GM12878 (cell line): ENCODE results near the gene THOC5. TPM values are rescaled to one million over a fixed set of nuclear protein-coding genes. Genes with fewer than 3 reads are reported as not detected.

Source experiments
- ATAC-seq: fragments of 200-7000 bp; cut with Tn5 transposase; 3 replicates; pipeline ENCODE4 v1.9.1; 2020; ENCODE audit warnings: mild to moderate bottlenecking, moderate library complexity
- BruUV-seq: library from RNA; stranded (reverse); fragments of 400-500 nt; replicated peaks from 2 replicates; lab custom pipeline; 2021; lab: Mats Ljungman, UMichigan
- CTCF ChIA-PET: fragments of 300-600 bp; sonication (Branson Sonifier 250); formaldehyde crosslinking; extraction: SDS; loops from one replicate; lab custom pipeline; 2021; ENCODE audit warnings: inconsistent platforms; lab: Yijun Ruan, JAX
- POLR2A ChIA-PET: fragments of 350-600 bp; formaldehyde crosslinking; extraction: SDS; loops from one replicate; lab custom pipeline; 2021; ENCODE audit warnings: inconsistent platforms; lab: Charles Lee
- RAD21 ChIA-PET: fragments of 300-600 bp; sonication (Branson Sonifier 250); formaldehyde crosslinking; loops from one replicate; lab custom pipeline; 2023; ENCODE audit warnings: antibody characterized with exemption; ENCODE audit not compliant: unreplicated experiment; lab: Charles Lee
- SMC1A ChIA-PET: fragments of 300-600 bp; sonication (Branson Sonifier 250); formaldehyde crosslinking; loops from one replicate; lab custom pipeline; 2023; ENCODE audit not compliant: unreplicated experiment, uncharacterized antibody; lab: Charles Lee
- DNase-seq: peaks from one replicate; pipeline ENCODE4 v3.0.0-alpha.2; 2011; ENCODE audit warnings: low read depth, low spot score
- FAIRE-seq: peaks from 3 replicates; lab custom pipeline; 2011; peaks lifted over from hg19 to GRCh38; lab: Jason Lieb, UNC
- H2AFZ ChIP-seq: 2 replicates; pipeline ENCODE4 v1.6.0; 2011; ENCODE audit warnings: low read depth, low read length, control low read depth; ENCODE audit not compliant: control insufficient read depth
- H3K27ac ChIP-seq: 2 replicates; pipeline ENCODE4 v1.5.1; 2011; ENCODE audit warnings: control low read depth; ENCODE audit not compliant: control insufficient read depth, insufficient read depth
- H3K27me3 ChIP-seq, 2 experiments: replicated peaks in 1 of 2; 2 replicates each; pipeline versions ENCODE4 v1.6.0 to v1.6.1; 2011; ENCODE audit warnings: low read length in 1 of 2; ENCODE audit not compliant: control insufficient read depth in 2 of 2, insufficient read depth in 2 of 2
- H3K36me3 ChIP-seq, 2 experiments: 2 replicates each; pipeline ENCODE4 v1.5.1; 2011; ENCODE audit warnings: low read length in 1 of 2; ENCODE audit not compliant: control insufficient read depth in 2 of 2, insufficient read depth in 2 of 2
- H3K4me1 ChIP-seq: 2 replicates; pipeline ENCODE4 v1.6.1; 2011; ENCODE audit warnings: mild to moderate bottlenecking, low read length, moderate library complexity, mixed read lengths; ENCODE audit not compliant: control insufficient read depth, insufficient read depth
- H3K4me2 ChIP-seq: 2 replicates; pipeline ENCODE4 v1.6.0; 2011; ENCODE audit warnings: control low read depth; ENCODE audit not compliant: control insufficient read depth, insufficient read depth
- H3K4me3 ChIP-seq: fragments of 200-600 bp; sonication (generic); 2 replicates; pipeline ENCODE4 v1.5.1; 2016
- H3K79me2 ChIP-seq: 2 replicates; pipeline ENCODE4 v1.6.0; 2011; ENCODE audit warnings: low read length; ENCODE audit not compliant: control insufficient read depth, insufficient read depth
- H3K9ac ChIP-seq: 2 replicates; pipeline ENCODE4 v1.8.0; 2011; ENCODE audit warnings: low read length, control low read depth, mixed read lengths; ENCODE audit not compliant: control insufficient read depth, insufficient read depth
- H3K9me3 ChIP-seq: replicated peaks from 3 replicates; pipeline ENCODE4 v1.5.1; 2011; ENCODE audit warnings: mild to moderate bottlenecking, low read length; ENCODE audit not compliant: control insufficient read depth, insufficient read depth
- H4K20me1 ChIP-seq: 2 replicates; pipeline ENCODE4 v1.6.0; 2011; ENCODE audit not compliant: control insufficient read depth, insufficient read depth
- CHD1 ChIP-seq: IDR thresholded peaks from 2 replicates; pipeline ENCODE4 v1.6.1; 2012; ENCODE audit warnings: low read depth, low read length, improper control_type of control experiment
- SIX5 ChIP-seq: IDR thresholded peaks from 2 replicates; pipeline ENCODE4 v1.6.1; 2011; ENCODE audit warnings: mild to moderate bottlenecking, low read depth, low read length, moderate library complexity; ENCODE audit not compliant: severe bottlenecking
- SMC3 ChIP-seq: IDR thresholded peaks from 2 replicates; pipeline ENCODE4 v1.6.1; 2011; ENCODE audit warnings: low read length, improper control_type of control experiment, borderline replicate concordance
- TCF12 ChIP-seq: IDR thresholded peaks from 2 replicates; pipeline ENCODE4 v1.6.1; 2011; ENCODE audit warnings: low read depth, mild to moderate bottlenecking, low read length
- YY1 ChIP-seq: IDR thresholded peaks from 2 replicates; pipeline ENCODE4 v1.6.1; 2011; ENCODE audit warnings: low read depth, mild to moderate bottlenecking, low read length
- ZNF274 ChIP-seq: IDR thresholded peaks from one replicate; pipeline ENCODE4 v1.8.0; 2011; ENCODE audit not compliant: insufficient read length, insufficient read depth
- ZSCAN29 ChIP-seq: fragments of 450-650 bp; IDR thresholded peaks from 2 replicates; pipeline ENCODE4 v1.6.1; 2017; ENCODE audit warnings: mild to moderate bottlenecking, moderate library complexity
- WGBS: methylation state at CpG from one replicate; pipeline ENCODE4 v1.1.6; 2016; ENCODE audit warnings: low lambda C conversion rate; ENCODE audit not compliant: insufficient replicate concordance, insufficient coverage; ENCODE audit errors: missing lambda C conversion rate; 5-methylcytosine and 5-hydroxymethylcytosine counted together
- in situ Hi-C: fragments of 300-500 bp; cut with MboI; formaldehyde crosslinking; loops from 9 replicates; pipeline ENCODE4 v1.14.3; 2018; ENCODE audit warnings: mixed read lengths
- intact Hi-C: fragments of 100-400 bp; cut with micrococcal nuclease; formaldehyde crosslinking; loops from one replicate; pipeline ENCODE4 v1.14.2; 2022; ENCODE audit not compliant: unreplicated experiment
- polyA plus RNA-seq, 11 experiments: library from polyadenylated mRNA; depleted of rRNA in 4 of 11; unstranded in 6 of 11; stranded (reverse) in 5 of 11; fragments of >200 nt; fragmentation: Nextera tagmentation in 4 of 11; fragmentation: Illumina TruSeq in 1 of 11; extraction: Ambion mirVana in 4 of 11; extraction: Trizol in 1 of 11; gene quantifications; 1 replicate in 1 of 11; 2 replicates in 10 of 11; pipeline versions ENCODE4 v1.2.1 to v1.2.3, GENCODE V29; 2011 to 2016; ENCODE audit warnings: inconsistent platforms in 2 of 11, missing spikeins in 2 of 11, low read depth in 1 of 11
- total RNA-seq, 4 experiments: library from RNA; depleted of rRNA in 3 of 4; stranded (reverse); fragments of >200 nt in 3 of 4; fragmentation: Illumina TruSeq in 1 of 4; extraction: Trizol in 1 of 4; gene quantifications; 2 replicates each; pipeline versions ENCODE4 v1.2.1 to v1.2.3, GENCODE V29; 2013 to 2021
- TF ChIP-seq, protein P1 (sequence below): fragments of 450-650 bp; IDR thresholded peaks from 2 replicates; pipeline ENCODE4 v1.6.1; 2014; ENCODE audit warnings: mild to moderate bottlenecking
- TF ChIP-seq, protein P2 (sequence below): IDR thresholded peaks from 2 replicates; pipeline ENCODE4 v1.6.1; 2011; ENCODE audit warnings: mild to moderate bottlenecking, low read depth, low read length, moderate library complexity; ENCODE audit not compliant: insufficient replicate concordance
- TF ChIP-seq, protein P3 (sequence below): fragments of 450-650 bp; formaldehyde crosslinking; IDR thresholded peaks from 2 replicates; pipeline ENCODE4 v1.4.0; 2022; ENCODE audit warnings: mild to moderate bottlenecking, moderate library complexity
- TF ChIP-seq, protein P4 (sequence below): fragments of 450-650 bp; IDR thresholded peaks from 2 replicates; pipeline ENCODE4 v1.6.1; 2016; ENCODE audit warnings: mild to moderate bottlenecking
- TF ChIP-seq, protein P5 (sequence below): IDR thresholded peaks from 2 replicates; pipeline ENCODE4 v1.6.1; 2012; ENCODE audit warnings: improper control_type of control experiment, low read depth, low read length; ENCODE audit not compliant: insufficient replicate concordance

Gene THOC5
- total and polyA plus RNA-seq, 10 of the 15 experiments (the other 5 are each of a cell fraction or from before 2014, with no cell fraction given): 20.9 to 44.9 (median 31.4) TPM

DNA sequence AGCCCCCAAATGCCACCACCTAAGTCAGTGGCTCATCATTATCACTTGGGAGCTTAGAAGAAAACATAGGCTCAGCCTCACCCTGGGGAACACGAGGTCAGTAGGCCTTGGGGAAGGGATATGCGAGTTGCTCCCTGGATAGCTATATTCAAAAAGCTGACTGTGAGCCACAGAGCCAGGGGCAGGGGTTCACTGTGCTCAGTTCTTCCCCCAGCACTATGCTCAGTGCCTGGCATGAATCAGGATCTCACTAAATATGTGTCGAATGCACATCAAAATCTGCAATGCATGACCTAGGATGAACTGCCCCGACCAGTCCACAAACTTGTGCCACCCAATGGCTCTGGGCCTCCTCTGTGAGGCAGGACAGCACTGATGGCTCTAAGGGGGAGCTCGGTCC lies 35.1 kb downstream of the THOC5 start:
- H4K20me1 ChIP-seq: no peaks in the 10 kb centered on the region
- H3K27ac ChIP-seq: no peak overlapping the region
- no peaks in the 10 kb centered on the region for H3K79me2 ChIP-seq
- DNase-seq (no peak), ATAC-seq (no peak), FAIRE-seq (no peak)
- H3K27me3 ChIP-seq: no peaks in the 10 kb centered on the region
- ChIA-PET RAD21 (no interaction called here), CTCF (interaction anchor here (1.2 kb wide), 1 partner anchor 10 kb away, joined by 3 read pairs; no protein-coding TSS in a partner anchor), POLR2A (no interaction called here), SMC1A (no interaction called here)
- WGBS: 98% methylated on average over 5 of the region's 5 CpGs
- intact Hi-C loops: no loop called here
- H3K4me3 ChIP-seq: no peak overlapping the region
- H3K9me3 ChIP-seq: no peaks in the 10 kb centered on the region
- H3K4me2 ChIP-seq: no peak overlapping the region
- no peaks in the 10 kb centered on the region for H3K4me1 ChIP-seq
- H3K9ac ChIP-seq: no peak overlapping the region
- in situ Hi-C loops: no loop called here
- BruUV-seq: no TSS peak
- no peak overlapping the region for H2AFZ ChIP-seq
- H3K36me3 ChIP-seq: peaks cover 28 to 32% of the 10 kb centered on the region in 2 experiments
- TF ChIP-seq TCF12 (no peak), SIX5 (no peak), SMC3 (no peak), ZNF274 (no peak), CHD1 (no peak), ZSCAN29 (no peak), YY1 (no peak)
- TF ChIP-seq, protein P1, sequence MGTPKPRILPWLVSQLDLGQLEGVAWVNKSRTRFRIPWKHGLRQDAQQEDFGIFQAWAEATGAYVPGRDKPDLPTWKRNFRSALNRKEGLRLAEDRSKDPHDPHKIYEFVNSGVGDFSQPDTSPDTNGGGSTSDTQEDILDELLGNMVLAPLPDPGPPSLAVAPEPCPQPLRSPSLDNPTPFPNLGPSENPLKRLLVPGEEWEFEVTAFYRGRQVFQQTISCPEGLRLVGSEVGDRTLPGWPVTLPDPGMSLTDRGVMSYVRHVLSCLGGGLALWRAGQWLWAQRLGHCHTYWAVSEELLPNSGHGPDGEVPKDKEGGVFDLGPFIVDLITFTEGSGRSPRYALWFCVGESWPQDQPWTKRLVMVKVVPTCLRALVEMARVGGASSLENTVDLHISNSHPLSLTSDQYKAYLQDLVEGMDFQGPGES: no peak
- TF ChIP-seq, protein P2, sequence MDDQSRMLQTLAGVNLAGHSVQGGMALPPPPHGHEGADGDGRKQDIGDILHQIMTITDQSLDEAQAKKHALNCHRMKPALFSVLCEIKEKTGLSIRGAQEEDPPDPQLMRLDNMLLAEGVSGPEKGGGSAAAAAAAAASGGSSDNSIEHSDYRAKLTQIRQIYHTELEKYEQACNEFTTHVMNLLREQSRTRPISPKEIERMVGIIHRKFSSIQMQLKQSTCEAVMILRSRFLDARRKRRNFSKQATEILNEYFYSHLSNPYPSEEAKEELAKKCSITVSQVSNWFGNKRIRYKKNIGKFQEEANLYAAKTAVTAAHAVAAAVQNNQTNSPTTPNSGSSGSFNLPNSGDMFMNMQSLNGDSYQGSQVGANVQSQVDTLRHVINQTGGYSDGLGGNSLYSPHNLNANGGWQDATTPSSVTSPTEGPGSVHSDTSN: no peak
- TF ChIP-seq, protein P3, sequence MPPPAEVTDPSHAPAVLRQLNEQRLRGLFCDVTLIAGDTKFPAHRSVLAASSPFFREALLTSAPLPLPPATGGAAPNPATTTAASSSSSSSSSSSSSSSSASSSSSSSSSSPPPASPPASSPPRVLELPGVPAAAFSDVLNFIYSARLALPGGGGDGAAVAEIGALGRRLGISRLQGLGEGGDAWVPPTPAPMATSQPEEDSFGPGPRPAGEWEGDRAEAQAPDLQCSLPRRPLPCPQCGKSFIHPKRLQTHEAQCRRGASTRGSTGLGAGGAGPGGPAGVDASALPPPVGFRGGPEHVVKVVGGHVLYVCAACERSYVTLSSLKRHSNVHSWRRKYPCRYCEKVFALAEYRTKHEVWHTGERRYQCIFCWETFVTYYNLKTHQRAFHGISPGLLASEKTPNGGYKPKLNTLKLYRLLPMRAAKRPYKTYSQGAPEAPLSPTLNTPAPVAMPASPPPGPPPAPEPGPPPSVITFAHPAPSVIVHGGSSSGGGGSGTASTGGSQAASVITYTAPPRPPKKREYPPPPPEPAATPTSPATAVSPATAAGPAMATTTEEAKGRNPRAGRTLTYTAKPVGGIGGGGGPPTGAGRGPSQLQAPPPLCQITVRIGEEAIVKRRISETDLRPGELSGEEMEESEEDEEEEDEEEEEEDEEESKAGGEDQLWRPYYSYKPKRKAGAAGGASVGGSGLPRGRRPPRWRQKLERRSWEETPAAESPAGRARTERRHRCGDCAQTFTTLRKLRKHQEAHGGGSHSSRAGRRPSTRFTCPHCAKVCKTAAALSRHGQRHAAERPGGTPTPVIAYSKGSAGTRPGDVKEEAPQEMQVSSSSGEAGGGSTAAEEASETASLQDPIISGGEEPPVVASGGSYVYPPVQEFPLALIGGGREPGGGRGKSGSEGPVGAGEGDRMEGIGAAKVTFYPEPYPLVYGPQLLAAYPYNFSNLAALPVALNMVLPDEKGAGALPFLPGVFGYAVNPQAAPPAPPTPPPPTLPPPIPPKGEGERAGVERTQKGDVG (CRISPR knock-in tag): no peak
- TF ChIP-seq, protein P4, sequence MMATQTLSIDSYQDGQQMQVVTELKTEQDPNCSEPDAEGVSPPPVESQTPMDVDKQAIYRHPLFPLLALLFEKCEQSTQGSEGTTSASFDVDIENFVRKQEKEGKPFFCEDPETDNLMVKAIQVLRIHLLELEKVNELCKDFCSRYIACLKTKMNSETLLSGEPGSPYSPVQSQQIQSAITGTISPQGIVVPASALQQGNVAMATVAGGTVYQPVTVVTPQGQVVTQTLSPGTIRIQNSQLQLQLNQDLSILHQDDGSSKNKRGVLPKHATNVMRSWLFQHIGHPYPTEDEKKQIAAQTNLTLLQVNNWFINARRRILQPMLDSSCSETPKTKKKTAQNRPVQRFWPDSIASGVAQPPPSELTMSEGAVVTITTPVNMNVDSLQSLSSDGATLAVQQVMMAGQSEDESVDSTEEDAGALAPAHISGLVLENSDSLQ: no peak
- TF ChIP-seq, protein P5, sequence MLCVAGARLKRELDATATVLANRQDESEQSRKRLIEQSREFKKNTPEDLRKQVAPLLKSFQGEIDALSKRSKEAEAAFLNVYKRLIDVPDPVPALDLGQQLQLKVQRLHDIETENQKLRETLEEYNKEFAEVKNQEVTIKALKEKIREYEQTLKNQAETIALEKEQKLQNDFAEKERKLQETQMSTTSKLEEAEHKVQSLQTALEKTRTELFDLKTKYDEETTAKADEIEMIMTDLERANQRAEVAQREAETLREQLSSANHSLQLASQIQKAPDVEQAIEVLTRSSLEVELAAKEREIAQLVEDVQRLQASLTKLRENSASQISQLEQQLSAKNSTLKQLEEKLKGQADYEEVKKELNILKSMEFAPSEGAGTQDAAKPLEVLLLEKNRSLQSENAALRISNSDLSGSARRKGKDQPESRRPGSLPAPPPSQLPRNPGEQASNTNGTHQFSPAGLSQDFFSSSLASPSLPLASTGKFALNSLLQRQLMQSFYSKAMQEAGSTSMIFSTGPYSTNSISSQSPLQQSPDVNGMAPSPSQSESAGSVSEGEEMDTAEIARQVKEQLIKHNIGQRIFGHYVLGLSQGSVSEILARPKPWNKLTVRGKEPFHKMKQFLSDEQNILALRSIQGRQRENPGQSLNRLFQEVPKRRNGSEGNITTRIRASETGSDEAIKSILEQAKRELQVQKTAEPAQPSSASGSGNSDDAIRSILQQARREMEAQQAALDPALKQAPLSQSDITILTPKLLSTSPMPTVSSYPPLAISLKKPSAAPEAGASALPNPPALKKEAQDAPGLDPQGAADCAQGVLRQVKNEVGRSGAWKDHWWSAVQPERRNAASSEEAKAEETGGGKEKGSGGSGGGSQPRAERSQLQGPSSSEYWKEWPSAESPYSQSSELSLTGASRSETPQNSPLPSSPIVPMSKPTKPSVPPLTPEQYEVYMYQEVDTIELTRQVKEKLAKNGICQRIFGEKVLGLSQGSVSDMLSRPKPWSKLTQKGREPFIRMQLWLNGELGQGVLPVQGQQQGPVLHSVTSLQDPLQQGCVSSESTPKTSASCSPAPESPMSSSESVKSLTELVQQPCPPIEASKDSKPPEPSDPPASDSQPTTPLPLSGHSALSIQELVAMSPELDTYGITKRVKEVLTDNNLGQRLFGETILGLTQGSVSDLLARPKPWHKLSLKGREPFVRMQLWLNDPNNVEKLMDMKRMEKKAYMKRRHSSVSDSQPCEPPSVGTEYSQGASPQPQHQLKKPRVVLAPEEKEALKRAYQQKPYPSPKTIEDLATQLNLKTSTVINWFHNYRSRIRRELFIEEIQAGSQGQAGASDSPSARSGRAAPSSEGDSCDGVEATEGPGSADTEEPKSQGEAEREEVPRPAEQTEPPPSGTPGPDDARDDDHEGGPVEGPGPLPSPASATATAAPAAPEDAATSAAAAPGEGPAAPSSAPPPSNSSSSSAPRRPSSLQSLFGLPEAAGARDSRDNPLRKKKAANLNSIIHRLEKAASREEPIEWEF: no peak
